Right atrium auricular region (tissue), 2 donors: ENCODE data around the gene SLC6A12. TPM values are rescaled to one million over a fixed set of nuclear protein-coding genes. Genes with fewer than 3 reads are reported as not detected.

Experiments
- DNase-seq: peaks from one replicate; pipeline ENCODE4 v3.0.0-alpha.2; 2019; ENCODE audit warnings: low spot score
- H3K27ac ChIP-seq, 2 donors: fragments of 200-600 bp; sonication (generic); 1 replicate in 1 of 2; 2 replicates in 1 of 2; pipeline ENCODE4 v1.5.1; 2016 to 2019
- H3K27me3 ChIP-seq, 2 donors: fragments of 200-600 bp; sonication (generic); one replicate each; pipeline versions ENCODE4 v1.5.1 to v1.6.0; 2017 to 2019
- H3K36me3 ChIP-seq: fragments of 200-600 bp; sonication (generic); one replicate; pipeline ENCODE4 v1.5.1; 2016
- H3K4me1 ChIP-seq, 2 donors: fragments of 200-600 bp; sonication (generic); one replicate each; pipeline versions ENCODE4 v1.5.1 to v1.6.0; 2017 to 2019
- H3K4me3 ChIP-seq, 2 donors: fragments of 200-600 bp; sonication (generic); 1 replicate in 1 of 2; 2 replicates in 1 of 2; pipeline ENCODE4 v1.5.1; 2017 to 2019; ENCODE audit warnings: mild to moderate bottlenecking in 1 of 2, moderate library complexity in 1 of 2
- H3K9me3 ChIP-seq, 2 donors: fragments of 200-600 bp; sonication (generic); one replicate each; pipeline ENCODE4 v1.5.1; 2019
- total RNA-seq, 2 donors: library from RNA; depleted of rRNA; stranded (reverse); fragments of >200 nt; gene quantifications; one replicate each; pipeline ENCODE4 v1.1.0, GENCODE V29; 2016
- TF ChIP-seq, protein P1 (sequence below), 2 donors: fragments of 200-600 bp; sonication (generic); IDR thresholded peaks; one replicate each; pipeline ENCODE4 v1.5.1; 2019; ENCODE audit warnings: antibody characterized with exemption in 2 of 2

The SLC6A12 gene
- total RNA-seq, 2 donors from 2014 or later = 1.1 TPM; not detected in 1

- Histone ChIP-seq H3K27me3 (no peaks in the 10 kb centered on the region), H3K36me3 (no peaks in the 10 kb centered on the region), H3K4me3 (no peak overlapping the region), H3K9me3 (peaks cover 0 to 13% of the 10 kb centered on the region in 2 donors), H3K4me1 (no peaks in the 10 kb centered on the region), H3K27ac (no peak overlapping the region)
- TF ChIP-seq, protein P1, sequence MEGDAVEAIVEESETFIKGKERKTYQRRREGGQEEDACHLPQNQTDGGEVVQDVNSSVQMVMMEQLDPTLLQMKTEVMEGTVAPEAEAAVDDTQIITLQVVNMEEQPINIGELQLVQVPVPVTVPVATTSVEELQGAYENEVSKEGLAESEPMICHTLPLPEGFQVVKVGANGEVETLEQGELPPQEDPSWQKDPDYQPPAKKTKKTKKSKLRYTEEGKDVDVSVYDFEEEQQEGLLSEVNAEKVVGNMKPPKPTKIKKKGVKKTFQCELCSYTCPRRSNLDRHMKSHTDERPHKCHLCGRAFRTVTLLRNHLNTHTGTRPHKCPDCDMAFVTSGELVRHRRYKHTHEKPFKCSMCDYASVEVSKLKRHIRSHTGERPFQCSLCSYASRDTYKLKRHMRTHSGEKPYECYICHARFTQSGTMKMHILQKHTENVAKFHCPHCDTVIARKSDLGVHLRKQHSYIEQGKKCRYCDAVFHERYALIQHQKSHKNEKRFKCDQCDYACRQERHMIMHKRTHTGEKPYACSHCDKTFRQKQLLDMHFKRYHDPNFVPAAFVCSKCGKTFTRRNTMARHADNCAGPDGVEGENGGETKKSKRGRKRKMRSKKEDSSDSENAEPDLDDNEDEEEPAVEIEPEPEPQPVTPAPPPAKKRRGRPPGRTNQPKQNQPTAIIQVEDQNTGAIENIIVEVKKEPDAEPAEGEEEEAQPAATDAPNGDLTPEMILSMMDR (IDR thresholded peaks at IDR 0.05) = no peak
- no peak for DNase-seq
Measured at GRCh38 chr12:233615-233968, 19.6 kb upstream of the SLC6A12 start.

- DNase-seq = no peak
- H3K9me3 ChIP-seq = peaks cover 0 to 13% of the 10 kb centered on the region in 2 donors
- no peaks in the 10 kb centered on the region for H3K4me1 ChIP-seq
- no peaks in the 10 kb centered on the region for H3K36me3 ChIP-seq
- TF ChIP-seq, protein P1 (IDR thresholded peaks at IDR 0.05) = no peak
- H3K27ac ChIP-seq = no peak overlapping the region
- H3K27me3 ChIP-seq = no peaks in the 10 kb centered on the region
- H3K4me3 ChIP-seq = no peak overlapping the region
Measured at GRCh38 chr12:232731-233614, 19.0 kb upstream of the SLC6A12 start.

GRCh38 chr12:230925-231671 is 17.1 kb upstream of the SLC6A12 start:
- peaks cover 0 to 8% of the 10 kb centered on the region in 2 donors for H3K9me3 ChIP-seq
- no peaks in the 10 kb centered on the region for H3K36me3 ChIP-seq
- no peak for DNase-seq
- H3K27ac ChIP-seq = no peak overlapping the region
- H3K4me3 ChIP-seq = no peak overlapping the region
- no peaks in the 10 kb centered on the region for H3K4me1 ChIP-seq
- TF ChIP-seq, protein P1 (IDR thresholded peaks at IDR 0.05) = no peak
- H3K27me3 ChIP-seq = no peaks in the 10 kb centered on the region

DNA sequence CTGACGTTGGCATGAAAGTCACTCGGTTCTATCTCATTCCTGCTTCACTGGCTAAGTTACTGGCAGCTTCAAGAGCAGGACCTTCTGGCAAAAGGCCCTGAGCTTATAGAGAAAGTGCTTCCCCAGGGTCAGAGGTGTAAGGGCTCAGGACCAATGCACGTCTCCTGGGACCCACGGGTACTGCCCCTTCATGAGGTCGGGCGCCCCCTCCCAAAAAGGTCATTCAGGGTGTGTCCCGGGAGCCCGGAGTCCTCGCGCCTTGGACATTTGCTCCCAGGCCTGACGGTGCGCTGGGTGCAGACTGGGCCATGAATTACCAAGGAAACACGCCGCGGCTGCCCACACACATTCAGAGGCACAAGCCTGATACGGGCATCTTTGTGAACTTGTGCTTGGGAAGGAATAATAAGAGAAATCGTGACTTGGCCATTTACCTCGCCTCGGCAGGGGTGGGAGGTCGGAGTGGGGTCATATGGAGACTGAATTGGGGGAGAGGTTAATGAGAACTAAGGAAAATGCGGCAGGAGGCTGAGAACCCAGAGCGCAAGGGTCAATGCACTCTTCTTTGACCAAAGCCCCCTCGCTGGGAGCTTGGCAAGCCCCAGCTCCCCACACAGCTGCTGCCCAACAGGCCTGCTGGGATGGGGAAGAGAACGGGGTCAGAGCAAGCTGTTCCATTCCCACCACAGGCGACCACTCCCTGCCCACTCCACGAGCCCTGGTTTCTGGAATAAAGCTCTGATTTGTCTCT is 15.7 kb upstream of the SLC6A12 start:
- H3K27me3 ChIP-seq = no peaks in the 10 kb centered on the region
- no peak overlapping the region for H3K27ac ChIP-seq
- no peaks in the 10 kb centered on the region for H3K4me1 ChIP-seq
- no peaks in the 10 kb centered on the region for H3K9me3 ChIP-seq
- H3K4me3 ChIP-seq = no peak overlapping the region
- no peaks in the 10 kb centered on the region for H3K36me3 ChIP-seq
- DNase-seq = no peak
- TF ChIP-seq, protein P1 (IDR thresholded peaks at IDR 0.05) = no peak

DNA sequence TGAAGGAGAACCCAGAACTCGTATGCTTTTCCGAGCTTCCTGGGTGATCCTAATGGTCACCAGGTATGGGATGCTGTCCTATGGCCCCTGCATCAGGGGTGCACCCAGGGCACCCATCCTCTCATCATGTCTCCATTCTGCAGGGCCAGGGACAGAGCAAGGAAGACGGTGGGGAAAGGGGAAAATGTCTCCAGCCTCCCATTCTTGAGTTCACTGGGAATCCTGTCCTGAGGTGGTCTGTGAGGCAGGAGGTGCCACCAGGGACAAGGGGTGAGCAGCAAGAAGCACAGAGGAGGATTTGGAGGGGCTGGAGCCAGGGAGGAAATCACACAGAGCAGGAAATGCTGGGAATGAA is 14.9 kb upstream of the SLC6A12 start:
- no peaks in the 10 kb centered on the region for H3K4me1 ChIP-seq
- H3K4me3 ChIP-seq = no peak overlapping the region
- H3K9me3 ChIP-seq = no peaks in the 10 kb centered on the region
- DNase-seq = no peak
- H3K36me3 ChIP-seq = no peaks in the 10 kb centered on the region
- no peak overlapping the region for H3K27ac ChIP-seq
- H3K27me3 ChIP-seq = no peaks in the 10 kb centered on the region
- TF ChIP-seq, protein P1 (IDR thresholded peaks at IDR 0.05) = no peak
